Thyroid gland (tissue), 4 donors: ENCODE data around the gene NUAK1. TPM values are rescaled to one million over a fixed set of nuclear protein-coding genes. Genes with fewer than 3 reads are reported as not detected.

Experiments used
- DNase-seq, 2 donors: peaks; one replicate each; pipeline ENCODE4 v3.0.0-alpha.2; 2019
- H3K27ac ChIP-seq, 3 donors: fragments of 200-600 bp; sonication (generic); 1 replicate in 2 of 3; 2 replicates in 1 of 3; pipeline ENCODE4 v1.5.1; 2016 to 2019; ENCODE audit warnings: mild to moderate bottlenecking in 1 of 3, moderate library complexity in 1 of 3
- H3K27me3 ChIP-seq: fragments of 200-600 bp; sonication (generic); one replicate; pipeline ENCODE4 v1.5.1; 2019
- H3K36me3 ChIP-seq, 2 donors: fragments of 200-600 bp; sonication (generic); one replicate each; pipeline ENCODE4 v1.5.1; 2016 to 2019
- H3K4me1 ChIP-seq, 2 donors: fragments of 200-600 bp; sonication (generic); one replicate each; pipeline ENCODE4 v1.5.1; 2017 to 2019
- H3K4me3 ChIP-seq, 3 donors: fragments of 200-600 bp; sonication (generic); replicated peaks in 1 of 3; 1 replicate in 2 of 3; 2 replicates in 1 of 3; pipeline ENCODE4 v1.5.1; 2016; ENCODE audit warnings: mild to moderate bottlenecking in 1 of 3
- H3K9me3 ChIP-seq: fragments of 200-600 bp; sonication (generic); one replicate; pipeline ENCODE4 v1.5.1; 2017
- CTCF ChIP-seq, 6 experiments: fragments of 200-600 bp in 3 of 6; fragments of 450-650 bp in 3 of 6; sonication (generic) in 3 of 6; IDR thresholded peaks; one replicate each; pipeline ENCODE4 v1.5.1; 2016 to 2019; ENCODE audit warnings: antibody characterized with exemption in 6 of 6, mild to moderate bottlenecking in 2 of 6, inconsistent platforms in 1 of 6, moderate library complexity in 1 of 6
- POLR2A ChIP-seq, 2 donors: fragments of 450-650 bp; IDR thresholded peaks; one replicate each; pipeline ENCODE4 v1.6.1; 2017; ENCODE audit warnings: antibody characterized with exemption in 2 of 2, mild to moderate bottlenecking in 2 of 2, moderate library complexity in 1 of 2
- WGBS, 2 donors: methylation state at CpG; one replicate each; pipeline ENCODE4 v1.1.5; 2017; 5-methylcytosine and 5-hydroxymethylcytosine counted together
- intact Hi-C: fragments of 100-400 bp; cut with DNase I; formaldehyde crosslinking; loops from one replicate; pipeline ENCODE4 v1.15.1; 2023
- total RNA-seq, 4 donors: library from RNA; depleted of rRNA; stranded (reverse); fragments of >200 nt; gene quantifications; one replicate each; pipeline ENCODE4 v1.2.3, GENCODE V29; 2016

NUAK1 gene
- total RNA-seq, 4 donors from 2014 or later, result 4.5 to 38.4 (median 10.6) TPM

- TF ChIP-seq POLR2A (IDR thresholded peaks at IDR 0.05) (no peak), CTCF (IDR thresholded peaks at IDR 0.05) (no peak)
- H3K4me3 ChIP-seq, result no peak overlapping the region
- no peak for DNase-seq
- no peak overlapping the region for H3K27ac ChIP-seq
- no peaks in the 10 kb centered on the region for H3K9me3 ChIP-seq
- no peaks in the 10 kb centered on the region for H3K36me3 ChIP-seq
- WGBS, 2 donors, result 84 to 86% methylated on average over 4 of the region's 4 CpGs
- intact Hi-C loops, result no loop called here
- peaks cover 20 to 22% of the 10 kb centered on the region in 2 donors for H3K4me1 ChIP-seq
- H3K27me3 ChIP-seq, result no peaks in the 10 kb centered on the region
Measured at GRCh38 chr12:106133136-106134087, 5.3 kb downstream of the NUAK1 start.

- H3K4me1 ChIP-seq, result peaks cover 17 to 25% of the 10 kb centered on the region in 2 donors
- WGBS, 2 donors, result 78 to 89% methylated on average over 7 of the region's 7 CpGs
- DNase-seq, result no peak
- no peak overlapping the region for H3K4me3 ChIP-seq
- H3K9me3 ChIP-seq, result no peaks in the 10 kb centered on the region
- no peak overlapping the region for H3K27ac ChIP-seq
- intact Hi-C loops, result no loop called here
- H3K27me3 ChIP-seq, result no peaks in the 10 kb centered on the region
- TF ChIP-seq CTCF (IDR thresholded peaks at IDR 0.05) (no peak), POLR2A (IDR thresholded peaks at IDR 0.05) (no peak)
- H3K36me3 ChIP-seq, result no peaks in the 10 kb centered on the region
Measured at GRCh38 chr12:106132175-106133135, 6.3 kb downstream of the NUAK1 start.

GRCh38 chr12:106131676-106132075 is 7.1 kb downstream of the NUAK1 start:
- Histone ChIP-seq H3K27me3 (no peaks in the 10 kb centered on the region), H3K4me3 (no peak overlapping the region), H3K27ac (no peak overlapping the region), H3K4me1 (peaks cover 17 to 31% of the 10 kb centered on the region in 2 donors), H3K36me3 (no peaks in the 10 kb centered on the region), H3K9me3 (no peaks in the 10 kb centered on the region)
- intact Hi-C loops, result no loop called here
- DNase-seq, result no peak
- 64 to 73% methylated on average over 5 of the region's 5 CpGs for WGBS, 2 donors
- TF ChIP-seq POLR2A (IDR thresholded peaks at IDR 0.05), result no peak

GRCh38 chr12:106130474-106131113 is 8.2 kb downstream of the NUAK1 start:
- DNase-seq, result no peak
- Histone ChIP-seq H3K27me3 (no peaks in the 10 kb centered on the region), H3K27ac (no peak overlapping the region), H3K9me3 (no peaks in the 10 kb centered on the region), H3K4me3 (no peak overlapping the region), H3K36me3 (no peaks in the 10 kb centered on the region), H3K4me1 (peaks cover 8 to 27% of the 10 kb centered on the region in 2 donors)
- WGBS, 2 donors, result 89 to 90% methylated on average over 8 of the region's 8 CpGs
- TF ChIP-seq CTCF (IDR thresholded peaks at IDR 0.05), result no peak
- no peak for TF ChIP-seq POLR2A (IDR thresholded peaks at IDR 0.05)
- intact Hi-C loops, result no loop called here
